Measurements from ENCODE around the gene EGFL7.

DNA sequence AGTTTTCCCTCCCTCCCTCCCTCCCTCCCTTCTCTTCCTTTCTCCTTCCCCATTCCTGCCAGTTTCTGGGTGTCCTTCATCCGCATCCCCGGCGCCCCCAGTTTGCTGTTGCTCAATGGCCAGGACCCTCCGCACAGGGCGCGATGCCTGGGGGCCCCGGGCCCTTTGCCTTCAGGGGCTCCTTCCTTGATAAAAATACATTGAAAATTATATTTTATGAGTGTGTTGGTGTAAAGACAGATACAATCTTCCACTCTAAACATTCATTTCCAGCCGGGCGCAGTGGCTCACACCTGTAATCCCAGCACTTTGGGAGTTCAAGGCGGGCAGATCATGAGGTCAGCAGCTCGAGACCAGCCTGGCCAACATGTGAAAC lies 32.1 kb downstream of the EGFL7 start:
- TF ChIP-seq, protein P1, sequence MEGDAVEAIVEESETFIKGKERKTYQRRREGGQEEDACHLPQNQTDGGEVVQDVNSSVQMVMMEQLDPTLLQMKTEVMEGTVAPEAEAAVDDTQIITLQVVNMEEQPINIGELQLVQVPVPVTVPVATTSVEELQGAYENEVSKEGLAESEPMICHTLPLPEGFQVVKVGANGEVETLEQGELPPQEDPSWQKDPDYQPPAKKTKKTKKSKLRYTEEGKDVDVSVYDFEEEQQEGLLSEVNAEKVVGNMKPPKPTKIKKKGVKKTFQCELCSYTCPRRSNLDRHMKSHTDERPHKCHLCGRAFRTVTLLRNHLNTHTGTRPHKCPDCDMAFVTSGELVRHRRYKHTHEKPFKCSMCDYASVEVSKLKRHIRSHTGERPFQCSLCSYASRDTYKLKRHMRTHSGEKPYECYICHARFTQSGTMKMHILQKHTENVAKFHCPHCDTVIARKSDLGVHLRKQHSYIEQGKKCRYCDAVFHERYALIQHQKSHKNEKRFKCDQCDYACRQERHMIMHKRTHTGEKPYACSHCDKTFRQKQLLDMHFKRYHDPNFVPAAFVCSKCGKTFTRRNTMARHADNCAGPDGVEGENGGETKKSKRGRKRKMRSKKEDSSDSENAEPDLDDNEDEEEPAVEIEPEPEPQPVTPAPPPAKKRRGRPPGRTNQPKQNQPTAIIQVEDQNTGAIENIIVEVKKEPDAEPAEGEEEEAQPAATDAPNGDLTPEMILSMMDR (IDR thresholded peaks at IDR 0.05) = no peak
- TF ChIP-seq POLR2A (IDR thresholded peaks at IDR 0.05) = no peak
